Medulla oblongata (tissue), 1 donor: ENCODE data around the gene RNF130.

ENCODE experiments used
- DNase-seq: peaks from one replicate; pipeline ENCODE4 v3.0.0-alpha.2; 2015; ENCODE audit errors: extremely low spot score

RNF130 gene

DNA sequence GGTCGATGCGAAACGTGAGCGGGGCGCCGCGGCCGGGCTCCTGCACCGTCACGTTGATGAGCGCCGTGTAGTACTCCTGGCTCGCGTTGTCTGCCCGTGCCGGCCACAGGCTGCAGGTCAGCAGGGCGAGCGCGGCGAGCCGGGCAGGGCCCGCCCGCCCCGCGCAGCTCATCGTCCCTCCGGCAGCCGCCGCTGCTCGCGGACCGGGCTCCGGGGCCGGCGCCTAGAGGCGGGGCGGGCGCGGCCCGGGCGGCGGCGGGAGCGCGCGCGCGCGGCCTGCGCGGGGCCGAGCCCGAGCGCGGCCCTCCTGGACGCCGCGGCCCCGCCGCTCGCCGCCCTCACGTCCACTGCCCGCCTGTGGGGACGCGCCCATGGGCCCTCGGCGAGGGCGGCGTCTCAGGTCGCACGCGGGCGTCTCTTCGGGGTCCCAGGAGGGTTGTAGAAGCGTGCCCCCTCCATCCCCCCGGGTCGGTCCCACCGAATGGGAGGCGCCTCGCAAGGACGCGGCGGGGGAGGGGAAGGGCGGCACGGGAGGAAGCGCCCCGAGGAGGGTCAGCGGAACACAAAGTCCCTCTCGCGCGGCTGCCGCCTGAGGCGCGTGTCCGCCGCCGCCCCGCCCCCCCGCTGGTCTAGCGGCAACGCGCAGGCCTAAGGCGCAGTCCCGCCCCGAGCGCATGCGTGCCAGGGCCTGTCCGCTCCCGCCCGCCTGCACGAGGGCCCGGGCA, at the start of gene RNF130:
Gene RNF130 (minus strand): TSS at position 229 of the 725 bp plus-strand sequence. CDS start 57 bp downstream, at position 172.
- DNase-seq, result peak; percentile 92

GRCh38 chr5:180120237-180121101, 48.9 kb upstream of the RNF130 start:
- no peak for DNase-seq

DNA sequence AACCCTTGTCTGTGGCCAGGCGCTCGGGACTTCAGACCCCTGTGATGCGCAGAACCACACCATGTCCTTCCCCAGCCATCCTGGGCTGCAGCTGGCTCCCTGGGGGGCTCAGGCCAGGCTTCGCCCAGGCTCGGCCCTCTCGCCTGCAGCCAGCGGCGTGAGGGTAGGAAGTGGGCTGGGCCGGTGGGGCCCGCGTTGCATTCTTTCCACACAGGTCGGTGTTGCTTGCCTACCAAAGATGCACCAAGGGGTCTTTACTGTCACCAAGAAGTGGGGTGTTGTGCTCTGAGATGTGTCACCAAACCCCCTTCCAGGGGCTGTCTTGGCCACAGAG, 48.3 kb upstream of the RNF130 start:
- no peak for DNase-seq

GRCh38 chr5:180119031-180119902, 47.7 kb upstream of the RNF130 start:
- no peak for DNase-seq

DNA sequence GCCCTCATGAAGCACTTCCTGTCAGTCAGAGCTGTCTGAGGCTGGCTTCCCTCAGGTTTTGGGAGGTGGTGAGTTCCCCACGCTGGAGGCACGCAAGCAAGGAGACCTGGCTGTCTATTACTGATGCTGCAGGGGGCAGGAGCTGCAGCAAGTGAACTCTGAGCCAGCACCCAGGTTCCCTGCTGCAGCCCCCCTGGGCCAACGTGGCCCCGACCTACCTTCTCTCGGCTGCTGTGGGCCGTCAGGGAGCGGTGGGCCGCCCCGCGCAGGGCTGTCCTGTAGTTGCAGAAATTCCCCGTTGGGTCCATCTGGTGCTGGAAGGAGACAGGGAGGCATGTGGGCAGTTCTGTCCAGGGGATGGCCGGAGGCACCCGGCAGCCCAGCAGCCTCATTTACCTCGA, 46.8 kb upstream of the RNF130 start:
- DNase-seq, result no peak

GRCh38 chr5:180117000-180117725, 45.6 kb upstream of the RNF130 start:
- DNase-seq, result no peak

GRCh38 chr5:180116077-180116999, 44.8 kb upstream of the RNF130 start:
- peak; percentile 44 for DNase-seq

GRCh38 chr5:180115326-180116076, 43.9 kb upstream of the RNF130 start:
- DNase-seq, result no peak

GRCh38 chr5:180114304-180115003, 42.9 kb upstream of the RNF130 start:
- no peak for DNase-seq

DNA sequence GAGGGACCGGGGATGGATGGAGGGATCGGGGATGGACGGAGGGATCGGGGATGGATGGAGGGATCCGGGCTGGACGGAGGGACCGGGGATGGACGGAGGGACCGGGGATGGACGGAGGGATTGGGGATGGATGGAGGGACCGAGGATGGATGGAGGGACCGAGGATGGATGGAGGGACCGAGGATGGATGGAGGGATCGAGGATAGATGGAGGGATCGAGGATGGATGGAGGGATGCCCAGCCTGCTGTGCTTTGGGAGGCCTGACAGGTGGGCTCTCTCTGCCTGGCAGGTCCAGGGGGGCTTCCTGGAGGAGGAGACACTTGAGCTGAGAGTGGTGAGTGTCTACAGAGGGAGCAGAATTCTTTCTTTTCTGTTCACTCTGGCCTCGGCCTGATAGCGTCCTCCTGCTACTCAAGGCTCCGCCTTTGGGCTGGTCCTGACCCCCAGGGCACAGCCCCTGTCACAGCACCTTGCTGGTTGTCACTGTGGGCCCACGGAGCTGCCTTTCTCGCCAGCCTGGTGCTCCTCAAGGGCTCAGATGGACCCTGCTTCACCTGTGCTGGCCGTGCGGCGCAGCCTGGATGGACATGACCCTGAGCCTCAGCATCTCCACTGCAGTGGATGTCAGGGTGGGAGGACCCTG, 42.2 kb upstream of the RNF130 start:
- DNase-seq, result no peak

DNA sequence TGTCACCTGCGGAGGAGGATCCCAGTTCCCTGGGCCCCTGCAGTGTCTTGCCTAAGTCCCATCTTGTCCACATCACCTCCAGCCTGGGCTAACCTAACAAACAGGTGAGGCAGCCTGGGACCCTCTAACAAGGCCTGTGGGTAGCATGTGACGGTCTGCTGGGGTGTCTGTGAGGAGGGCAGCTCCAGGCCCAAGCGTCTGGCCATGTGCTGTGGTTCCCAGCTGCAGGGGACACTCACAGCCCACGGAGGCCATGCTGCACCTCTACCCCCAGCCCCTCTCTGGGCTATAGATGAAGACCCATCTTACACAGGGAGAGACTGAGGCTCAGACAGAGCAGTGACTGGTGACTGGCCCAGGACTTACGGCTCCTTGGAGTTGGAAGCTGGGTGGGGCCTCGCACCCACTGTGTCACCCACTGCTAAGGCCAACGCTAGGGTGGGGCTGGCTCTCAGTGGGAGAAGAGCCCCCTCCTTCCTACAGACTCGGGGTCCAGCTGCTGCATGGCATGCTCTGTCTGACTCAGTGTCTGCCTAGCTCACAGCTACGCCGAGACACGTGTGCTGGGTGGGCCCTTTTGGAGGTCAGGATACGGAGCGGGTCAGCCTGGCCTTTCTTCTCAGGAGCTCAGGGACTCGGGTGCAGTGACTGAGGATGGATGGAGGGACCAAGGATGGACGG, 40.8 kb upstream of the RNF130 start:
- no peak for DNase-seq

DNA sequence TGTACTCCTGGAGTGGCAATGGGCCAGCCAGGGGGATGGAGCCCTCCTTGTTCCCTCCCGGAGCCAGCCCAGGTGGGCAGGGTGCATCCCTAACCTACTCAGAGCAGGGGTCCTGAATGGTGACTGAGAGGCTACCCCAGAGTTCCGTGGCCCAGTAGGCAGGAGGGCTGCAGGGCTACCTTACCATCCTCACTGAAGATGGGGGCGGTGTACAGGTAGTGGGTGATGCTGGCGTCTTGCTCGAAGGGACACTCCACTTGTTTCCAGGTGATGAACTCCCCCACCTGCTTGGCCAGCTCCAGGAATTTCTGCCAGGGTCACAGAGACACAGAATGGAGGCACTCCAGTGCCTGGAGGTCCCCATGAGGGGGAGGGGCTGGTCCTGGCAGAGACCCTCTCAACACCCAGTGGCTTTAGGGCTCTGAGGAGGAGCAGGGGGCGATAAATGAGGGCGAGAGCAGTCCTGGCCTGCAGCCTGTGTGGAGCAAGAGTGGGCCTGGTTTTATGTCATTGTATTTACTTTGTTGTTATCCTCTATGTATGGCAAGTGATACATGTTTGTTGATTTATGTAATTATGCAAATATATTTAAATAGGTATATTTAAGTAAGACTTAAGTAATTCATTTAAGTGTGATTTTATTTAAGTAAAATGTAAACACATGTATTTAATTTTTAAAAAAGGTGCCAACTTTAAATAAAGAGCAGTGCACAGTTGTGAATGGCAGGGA, 39.9 kb upstream of the RNF130 start:
- DNase-seq, result no peak

- DNase-seq, result no peak
Observed at GRCh38 chr5:180109920-180110319, 38.4 kb upstream of the RNF130 start.

GRCh38 chr5:180107005-180107404, 35.4 kb upstream of the RNF130 start:
- no peak for DNase-seq

- DNase-seq, result no peak
Observed at GRCh38 chr5:180105827-180106312, 34.3 kb upstream of the RNF130 start.

DNA sequence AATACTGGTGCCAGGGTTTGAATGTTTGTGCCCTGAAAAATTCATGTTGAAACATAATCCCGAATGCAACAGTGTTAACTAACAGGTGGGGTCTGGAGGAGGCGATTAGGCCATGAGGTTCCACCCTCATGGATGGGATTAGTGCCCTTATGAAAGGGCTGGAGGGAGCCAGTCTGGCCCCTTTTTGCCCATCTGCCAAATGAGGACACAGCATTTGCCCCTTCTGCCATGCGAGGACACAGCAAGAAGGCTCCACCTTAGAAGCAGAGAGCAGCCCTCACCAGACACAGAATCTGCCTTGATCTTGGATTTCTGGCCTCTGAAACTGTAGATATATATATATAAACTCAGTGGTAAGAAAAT, 32.6 kb upstream of the RNF130 start:
- no peak for DNase-seq

GRCh38 chr5:180103487-180104167, 32.1 kb upstream of the RNF130 start:
- DNase-seq, result no peak
